Fibroblast of pulmonary artery (primary cell): ENCODE results near the gene PRDM16.
A peak's percentile ranks its signal among the peaks of the same experiment; 100 is the strongest.

Experiments used
- DNase-seq: peaks from one replicate; pipeline ENCODE4 v3.0.0-alpha.2; 2010; ENCODE audit warnings: low read depth
- H3K4me3 ChIP-seq: replicated peaks from 2 replicates; pipeline ENCODE4 v1.5.1; 2011; ENCODE audit warnings: low read depth, mild to moderate bottlenecking, control low read depth, low read length, moderate library complexity
- TF ChIP-seq, protein P1 (sequence below): IDR thresholded peaks from 2 replicates; pipeline ENCODE4 v1.5.1; 2011; ENCODE audit warnings: mild to moderate bottlenecking, control low read depth, low read length, inconsistent platforms; ENCODE audit errors: missing control alignments

Gene PRDM16

DNA sequence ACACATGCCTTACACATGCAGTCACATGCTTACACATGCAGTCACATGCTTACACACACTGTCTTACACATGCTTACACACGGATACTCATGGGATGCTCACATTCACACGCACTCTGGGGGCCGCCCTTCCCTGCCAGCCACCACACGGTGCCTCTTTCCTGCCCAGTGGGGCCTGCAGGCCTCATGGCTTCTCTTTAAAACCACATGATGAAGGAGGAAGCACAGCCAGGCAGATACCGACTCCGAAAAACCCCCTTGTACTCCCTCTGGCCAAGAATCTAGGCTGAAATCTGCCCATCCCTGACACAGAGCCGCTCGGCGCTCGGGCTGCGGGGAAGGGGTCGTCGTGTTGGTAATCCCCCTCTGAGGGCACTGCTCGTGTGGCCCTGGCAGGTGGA lies 113.0 kb downstream of the PRDM16 start:
- TF ChIP-seq, protein P1, sequence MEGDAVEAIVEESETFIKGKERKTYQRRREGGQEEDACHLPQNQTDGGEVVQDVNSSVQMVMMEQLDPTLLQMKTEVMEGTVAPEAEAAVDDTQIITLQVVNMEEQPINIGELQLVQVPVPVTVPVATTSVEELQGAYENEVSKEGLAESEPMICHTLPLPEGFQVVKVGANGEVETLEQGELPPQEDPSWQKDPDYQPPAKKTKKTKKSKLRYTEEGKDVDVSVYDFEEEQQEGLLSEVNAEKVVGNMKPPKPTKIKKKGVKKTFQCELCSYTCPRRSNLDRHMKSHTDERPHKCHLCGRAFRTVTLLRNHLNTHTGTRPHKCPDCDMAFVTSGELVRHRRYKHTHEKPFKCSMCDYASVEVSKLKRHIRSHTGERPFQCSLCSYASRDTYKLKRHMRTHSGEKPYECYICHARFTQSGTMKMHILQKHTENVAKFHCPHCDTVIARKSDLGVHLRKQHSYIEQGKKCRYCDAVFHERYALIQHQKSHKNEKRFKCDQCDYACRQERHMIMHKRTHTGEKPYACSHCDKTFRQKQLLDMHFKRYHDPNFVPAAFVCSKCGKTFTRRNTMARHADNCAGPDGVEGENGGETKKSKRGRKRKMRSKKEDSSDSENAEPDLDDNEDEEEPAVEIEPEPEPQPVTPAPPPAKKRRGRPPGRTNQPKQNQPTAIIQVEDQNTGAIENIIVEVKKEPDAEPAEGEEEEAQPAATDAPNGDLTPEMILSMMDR: no peak
- no peak for DNase-seq
- no peak overlapping the region for H3K4me3 ChIP-seq

DNA sequence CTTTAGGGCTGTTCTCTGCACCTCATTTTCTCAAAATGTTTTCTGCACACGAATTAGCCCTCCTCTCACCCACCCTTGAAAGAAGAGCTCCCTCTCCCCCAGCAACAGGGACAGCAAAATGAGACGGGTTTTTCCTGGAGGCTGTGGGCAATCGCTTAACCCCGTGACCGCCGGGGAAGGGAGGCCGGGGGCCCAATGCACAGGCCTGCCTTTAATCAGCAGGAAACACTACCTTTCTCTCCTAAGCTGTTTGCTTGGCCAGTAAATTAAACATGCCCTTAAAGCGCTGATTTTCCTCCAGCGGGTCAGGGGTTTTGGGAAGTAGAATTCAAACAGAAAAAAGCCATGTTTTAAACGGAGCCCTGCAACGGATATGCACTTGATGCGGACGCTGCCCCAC lies 114.4 kb downstream of the PRDM16 start:
- TF ChIP-seq, protein P1: no peak
- no peak overlapping the region for H3K4me3 ChIP-seq
- no peak for DNase-seq

DNA sequence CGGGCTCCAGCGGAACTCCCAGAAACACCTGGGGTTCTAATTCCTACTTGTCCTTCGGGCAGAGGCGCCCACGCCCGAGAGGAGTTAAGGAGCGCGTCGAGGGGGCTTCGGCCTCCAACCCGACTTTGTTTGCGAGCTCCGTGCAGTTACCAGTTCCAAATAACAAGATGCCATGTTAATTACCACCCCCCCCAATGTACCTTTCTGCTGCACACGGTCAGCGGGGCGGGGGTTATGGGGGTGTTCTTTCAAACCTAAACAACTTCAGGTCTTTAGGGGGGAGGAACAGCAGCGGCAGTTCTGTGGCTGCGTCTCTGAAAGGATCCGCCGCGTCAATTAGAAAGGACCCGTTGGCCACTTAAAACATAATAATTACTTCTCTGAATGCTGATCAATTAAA lies 114.8 kb downstream of the PRDM16 start:
- DNase-seq: no peak
- no peak overlapping the region for H3K4me3 ChIP-seq
- TF ChIP-seq, protein P1: no peak

DNA sequence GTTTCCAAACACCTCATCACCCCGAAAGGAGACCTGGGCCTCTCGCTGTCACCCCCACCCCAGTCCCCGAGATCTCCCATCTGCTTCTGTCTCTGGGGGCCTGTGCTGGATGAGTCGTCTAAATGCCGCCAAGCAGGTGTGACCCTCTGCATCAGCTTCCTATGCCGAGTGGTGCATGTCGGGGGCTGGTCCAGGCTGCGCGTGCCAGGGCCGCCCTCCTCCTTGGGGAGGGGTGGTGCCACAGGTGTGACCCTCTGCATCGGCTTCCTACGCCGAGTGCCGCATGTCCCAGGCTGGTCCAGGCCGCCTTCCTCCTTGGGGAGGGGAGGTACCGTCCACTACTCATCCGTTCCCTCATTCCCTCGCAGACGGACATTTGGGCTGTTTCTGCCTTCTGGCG lies 115.7 kb downstream of the PRDM16 start:
- no peak for DNase-seq
- no peak overlapping the region for H3K4me3 ChIP-seq
- TF ChIP-seq, protein P1: no peak

DNA sequence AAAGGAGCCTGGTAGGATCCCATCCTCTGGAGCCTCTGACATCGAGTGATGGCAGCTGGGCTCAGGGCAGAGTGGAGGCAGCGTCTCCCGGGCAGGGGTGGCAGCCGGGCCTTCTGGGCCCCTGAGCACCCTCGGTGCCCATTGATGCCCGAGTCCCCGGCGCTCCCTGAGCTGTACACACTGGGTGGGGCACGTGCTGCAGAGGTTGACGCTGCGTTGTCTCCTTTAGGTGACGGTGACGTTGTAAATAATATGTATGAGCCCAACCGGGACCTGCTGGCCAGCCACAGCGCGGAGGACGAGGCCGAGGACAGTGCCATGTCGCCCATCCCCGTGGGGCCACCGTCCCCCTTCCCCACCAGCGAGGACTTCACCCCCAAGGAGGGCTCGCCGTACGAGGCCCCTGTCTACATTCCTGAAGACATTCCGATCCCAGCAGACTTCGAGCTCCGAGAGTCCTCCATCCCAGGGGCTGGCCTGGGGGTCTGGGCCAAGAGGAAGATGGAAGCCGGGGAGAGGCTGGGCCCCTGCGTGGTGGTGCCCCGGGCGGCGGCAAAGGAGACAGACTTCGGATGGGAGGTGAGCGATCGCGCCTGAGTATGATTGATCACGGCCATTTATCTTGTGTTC lies 117.0 kb downstream of the PRDM16 start:
- no peak overlapping the region for H3K4me3 ChIP-seq
- no peak for DNase-seq
- TF ChIP-seq, protein P1: no peak

DNA sequence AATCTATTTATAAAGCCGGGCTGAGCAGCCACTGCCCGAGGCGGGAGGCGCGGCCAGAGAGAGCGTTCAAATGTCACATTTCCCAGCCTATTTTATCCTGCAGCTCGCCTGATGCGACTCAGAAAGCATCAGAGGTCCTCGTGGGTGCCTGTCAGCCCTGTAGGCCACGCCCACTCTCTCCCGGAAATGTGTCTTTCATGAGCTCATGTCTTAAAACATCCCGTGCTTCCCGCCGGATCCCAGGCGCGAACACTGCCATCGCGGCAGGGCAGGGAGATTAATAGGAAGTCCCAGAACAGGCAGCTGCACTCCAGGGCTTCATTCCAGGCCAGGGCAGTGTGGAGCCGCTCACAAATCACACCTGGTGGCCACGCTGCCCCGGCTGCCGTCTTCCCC lies 117.5 kb downstream of the PRDM16 start:
- no peak overlapping the region for H3K4me3 ChIP-seq
- TF ChIP-seq, protein P1: no peak
- DNase-seq: peak; percentile 18
